ENCODE results near the gene SLC31A2.

Gene SLC31A2

GRCh38 chr9:113205432-113205831 lies 54.6 kb downstream of the SLC31A2 start:
- Histone ChIP-seq H3K9me3 (ENCODE audit: control insufficient read depth, insufficient read depth, low read length) (no peaks in the 10 kb centered on the region), H3K27ac (ENCODE audit: low read depth, low read length) (no peak overlapping the region), H3K27me3 (ENCODE audit: control insufficient read depth, low read length) (no peaks in the 10 kb centered on the region), H3K36me3 (ENCODE audit: control insufficient read depth, low read length) (peaks cover 81% of the 10 kb centered on the region), H3K9me2 (replicated peaks; ENCODE audit: control insufficient read depth, low read length) (no peaks in the 10 kb centered on the region), H3K4me2 (ENCODE audit: low read length) (no peak overlapping the region), H4K20me1 (ENCODE audit: control insufficient read depth, insufficient read depth, low read depth, low read length) (no peaks in the 10 kb centered on the region), H3K4me1 (ENCODE audit: control insufficient read depth, low read length) (peaks cover 16% of the 10 kb centered on the region), H3F3A (ENCODE audit: control insufficient read depth, insufficient read depth) (no peaks in the 10 kb centered on the region), H3K79me2 (ENCODE audit: control insufficient read depth, low read length) (peaks cover 9% of the 10 kb centered on the region; the same call in 1 of the 2 replicates), H3K4me3 (ENCODE audit: low read length) (no peak overlapping the region)
- TF ChIP-seq CTCF (IDR thresholded peaks at IDR 0.05; ENCODE audit: low read depth, low read length, poor library complexity, severe bottlenecking): no peak
- no peak for TF ChIP-seq EZH2phosphoT487 (IDR thresholded peaks at IDR 0.05; ENCODE audit: borderline replicate concordance, low read length)

- Histone ChIP-seq H3K79me2 (ENCODE audit: control insufficient read depth, low read length) (peaks cover 9% of the 10 kb centered on the region; the same call in 1 of the 2 replicates), H3K4me2 (ENCODE audit: low read length) (no peak overlapping the region), H3K9me3 (ENCODE audit: control insufficient read depth, insufficient read depth, low read length) (no peaks in the 10 kb centered on the region), H4K20me1 (ENCODE audit: control insufficient read depth, insufficient read depth, low read depth, low read length) (no peaks in the 10 kb centered on the region), H3K9me2 (replicated peaks; ENCODE audit: control insufficient read depth, low read length) (no peaks in the 10 kb centered on the region), H3F3A (ENCODE audit: control insufficient read depth, insufficient read depth) (no peaks in the 10 kb centered on the region), H3K36me3 (ENCODE audit: control insufficient read depth, low read length) (peaks cover 85% of the 10 kb centered on the region), H3K27me3 (ENCODE audit: control insufficient read depth, low read length) (no peaks in the 10 kb centered on the region), H3K27ac (ENCODE audit: low read depth, low read length) (no peak overlapping the region), H3K4me3 (ENCODE audit: low read length) (no peak overlapping the region), H3K4me1 (ENCODE audit: control insufficient read depth, low read length) (peaks cover 16% of the 10 kb centered on the region)
- TF ChIP-seq EZH2phosphoT487 (IDR thresholded peaks at IDR 0.05; ENCODE audit: borderline replicate concordance, low read length) (no peak), CTCF (IDR thresholded peaks at IDR 0.05; ENCODE audit: low read depth, low read length, poor library complexity, severe bottlenecking) (no peak)
Measured at GRCh38 chr9:113205861-113206260, 55.1 kb downstream of the SLC31A2 start.

- Histone ChIP-seq H3K4me2 (ENCODE audit: low read length) (no peak overlapping the region), H3K27ac (ENCODE audit: low read depth, low read length) (no peak overlapping the region), H4K20me1 (ENCODE audit: control insufficient read depth, insufficient read depth, low read depth, low read length) (peaks cover 9% of the 10 kb centered on the region; the same call in 1 of the 2 replicates), H3K4me3 (ENCODE audit: low read length) (no peak overlapping the region), H3K4me1 (ENCODE audit: control insufficient read depth, low read length) (peaks cover 21% of the 10 kb centered on the region), H3K9me3 (ENCODE audit: control insufficient read depth, insufficient read depth, low read length) (no peaks in the 10 kb centered on the region), H3K9me2 (replicated peaks; ENCODE audit: control insufficient read depth, low read length) (no peaks in the 10 kb centered on the region), H3F3A (ENCODE audit: control insufficient read depth, insufficient read depth) (no peaks in the 10 kb centered on the region), H3K36me3 (ENCODE audit: control insufficient read depth, low read length) (peaks cover 79% of the 10 kb centered on the region), H3K27me3 (ENCODE audit: control insufficient read depth, low read length) (no peaks in the 10 kb centered on the region), H3K79me2 (ENCODE audit: control insufficient read depth, low read length) (peaks cover 46% of the 10 kb centered on the region)
- TF ChIP-seq CTCF (IDR thresholded peaks at IDR 0.05; ENCODE audit: low read depth, low read length, poor library complexity, severe bottlenecking) (no peak), EZH2phosphoT487 (IDR thresholded peaks at IDR 0.05; ENCODE audit: borderline replicate concordance, low read length) (no peak)
Measured at GRCh38 chr9:113210815-113211214, 60.0 kb downstream of the SLC31A2 start.
